ENCODE results near the gene RAI1.

Gene RAI1

GRCh38 chr17:17763734-17764133 is 82.5 kb downstream of the RAI1 start:
- TF ChIP-seq GATA1 (IDR thresholded peaks at IDR 0.05; ENCODE audit: low read depth, low read length) (no peak), POLR2A (IDR thresholded peaks at IDR 0.05; ENCODE audit: low read length) (no peak)
- no peak for DNase-seq

- peak; percentile 57 to 70 for DNase-seq
These were observed 84.3 kb downstream of the RAI1 start for GRCh38 chr17:17765359-17766076.

GRCh38 chr17:17766077-17766743 is 85.0 kb downstream of the RAI1 start:
- TF ChIP-seq GATA1 (IDR thresholded peaks at IDR 0.05; ENCODE audit: low read depth, low read length), result no peak
- TF ChIP-seq POLR2A (IDR thresholded peaks at IDR 0.05; ENCODE audit: low read length), result no peak
- DNase-seq, result peak; percentile 44 to 60

More at GRCh38 chr17:17765359-17766076, 84.3 kb downstream of the RAI1 start:
- TF ChIP-seq POLR2A (IDR thresholded peaks at IDR 0.05; ENCODE audit: low read length), result no peak
- no peak for TF ChIP-seq GATA1 (IDR thresholded peaks at IDR 0.05; ENCODE audit: low read depth, low read length)

GRCh38 chr17:17766744-17767120 is 85.5 kb downstream of the RAI1 start:
- TF ChIP-seq GATA1 (IDR thresholded peaks at IDR 0.05; ENCODE audit: low read depth, low read length), result no peak
- TF ChIP-seq POLR2A (IDR thresholded peaks at IDR 0.05; ENCODE audit: low read length), result no peak

GRCh38 chr17:17767154-17767869 is 86.1 kb downstream of the RAI1 start:
- TF ChIP-seq GATA1 (IDR thresholded peaks at IDR 0.05; ENCODE audit: low read depth, low read length) (no peak), POLR2A (IDR thresholded peaks at IDR 0.05; ENCODE audit: low read length) (no peak)
- DNase-seq, result no peak

More at GRCh38 chr17:17766744-17767120, 85.5 kb downstream of the RAI1 start:
- no peak for DNase-seq

- no peak for TF ChIP-seq POLR2A (IDR thresholded peaks at IDR 0.05; ENCODE audit: low read length)
- no peak for TF ChIP-seq GATA1 (IDR thresholded peaks at IDR 0.05; ENCODE audit: low read depth, low read length)
- DNase-seq, result no peak
These were observed 86.7 kb downstream of the RAI1 start for GRCh38 chr17:17767887-17768418.

- DNase-seq, result no peak
These were observed 87.3 kb downstream of the RAI1 start for GRCh38 chr17:17768424-17769088.

GRCh38 chr17:17769869-17770631 is 88.8 kb downstream of the RAI1 start:
- TF ChIP-seq GATA1 (IDR thresholded peaks at IDR 0.05; ENCODE audit: low read depth, low read length) (no peak), POLR2A (IDR thresholded peaks at IDR 0.05; ENCODE audit: low read length) (no peak)

More at GRCh38 chr17:17768424-17769088, 87.3 kb downstream of the RAI1 start:
- no peak for TF ChIP-seq GATA1 (IDR thresholded peaks at IDR 0.05; ENCODE audit: low read depth, low read length)
- no peak for TF ChIP-seq POLR2A (IDR thresholded peaks at IDR 0.05; ENCODE audit: low read length)

GRCh38 chr17:17770632-17771044 is 89.4 kb downstream of the RAI1 start:
- TF ChIP-seq POLR2A (IDR thresholded peaks at IDR 0.05; ENCODE audit: low read length) (no peak), GATA1 (IDR thresholded peaks at IDR 0.05; ENCODE audit: low read depth, low read length) (no peak)
- DNase-seq, result no peak

More at GRCh38 chr17:17769869-17770631, 88.8 kb downstream of the RAI1 start:
- no peak for DNase-seq

GRCh38 chr17:17771498-17772201 is 90.4 kb downstream of the RAI1 start:
- no peak for DNase-seq
- TF ChIP-seq POLR2A (IDR thresholded peaks at IDR 0.05; ENCODE audit: low read length) (no peak), GATA1 (IDR thresholded peaks at IDR 0.05; ENCODE audit: low read depth, low read length) (no peak)

GRCh38 chr17:17772231-17772630 is 91.0 kb downstream of the RAI1 start:
- no peak for DNase-seq
- TF ChIP-seq GATA1 (IDR thresholded peaks at IDR 0.05; ENCODE audit: low read depth, low read length), result no peak
- no peak for TF ChIP-seq POLR2A (IDR thresholded peaks at IDR 0.05; ENCODE audit: low read length)

Measured in erythroblast (primary cell).